H1 (cell line): ENCODE results near the gene PEX12. TPM values are rescaled to one million over a fixed set of nuclear protein-coding genes. Genes with fewer than 3 reads are reported as not detected.

Experiments used
- ASH2L ChIP-seq: fragments of 200-600, 300-600 bp; sonication (generic); IDR thresholded peaks from one replicate; pipeline ENCODE4 v1.7.1; 2017; ENCODE audit warnings: low read length
- CHD7 ChIP-seq: fragments of 300-600 bp; sonication (generic); IDR thresholded peaks from 2 replicates; pipeline ENCODE4 v1.7.1; 2012; ENCODE audit warnings: low read length, moderate library complexity, mild to moderate bottlenecking, inconsistent platforms; ENCODE audit not compliant: insufficient replicate concordance
- CTCF ChIP-seq, 3 experiments: IDR thresholded peaks; 1 replicate in 2 of 3; 2 replicates in 1 of 3; pipeline versions ENCODE4 v1.5.1 to v1.6.1; 2011; ENCODE audit warnings: low read length in 3 of 3, mild to moderate bottlenecking in 3 of 3, inconsistent platforms in 2 of 3, low read depth in 1 of 3, moderate library complexity in 1 of 3; ENCODE audit not compliant: insufficient read depth in 1 of 3; ENCODE audit errors: control extremely low read depth in 1 of 3
- GTF2F1 ChIP-seq: IDR thresholded peaks from 2 replicates; pipeline ENCODE4 v1.6.1; 2012; ENCODE audit warnings: low read depth, low read length, improper control_type of control experiment, borderline replicate concordance
- SIX5 ChIP-seq: IDR thresholded peaks from 2 replicates; pipeline ENCODE4 v1.6.1; 2011; ENCODE audit warnings: mild to moderate bottlenecking, low read depth, low read length
- SP2 ChIP-seq: IDR thresholded peaks from 2 replicates; pipeline ENCODE4 v1.6.1; 2012; ENCODE audit warnings: mild to moderate bottlenecking, low read length, inconsistent platforms
- TAF1 ChIP-seq: IDR thresholded peaks from 2 replicates; pipeline ENCODE4 v1.6.1; 2011; ENCODE audit warnings: mild to moderate bottlenecking, low read depth, low read length
- polyA plus RNA-seq, 7 experiments: library from polyadenylated mRNA; depleted of rRNA in 3 of 7; stranded (reverse) in 5 of 7; unstranded in 2 of 7; fragments of >200 nt in 5 of 7; fragments of 200-250 nt in 2 of 7; gene quantifications; 1 replicate in 5 of 7; 2 replicates in 1 of 7; 4 replicates in 1 of 7; pipeline versions ENCODE4 v1.2.1 to v1.2.3, GENCODE V29; 2011 to 2013; ENCODE audit warnings: missing spikeins in 2 of 7, mixed read lengths in 2 of 7
- total RNA-seq: library from RNA; stranded (reverse); fragmentation: NEBNext Ultra II Directional; extraction: Animal tissue kit (Norgen Biotek cat#: 25700); gene quantifications from 2 replicates; pipeline ENCODE4 v1.2.1, GENCODE V29; 2021

The PEX12 gene
- total and polyA plus RNA-seq, 2 of the 8 experiments (the other 6 are each of a cell fraction or from before 2014, with no cell fraction given), result 3.0 to 5.9 TPM

- TF ChIP-seq CHD7 (no peak), GTF2F1 (no peak), ASH2L (no peak), SP2 (no peak), TAF1 (no peak), CTCF (IDR thresholded peaks at IDR 0.05; ENCODE audit: control extremely low read depth in 1 of 3, insufficient read depth in 1 of 3, low read depth in 1 of 3, low read length in 3 of 3) (no peak), SIX5 (no peak)
These were observed 9.0 kb downstream of the PEX12 start (continued) for GRCh38 chr17:35569405-35569804.
